ENCODE data around the gene DLGAP1.

The DLGAP1 gene

DNA sequence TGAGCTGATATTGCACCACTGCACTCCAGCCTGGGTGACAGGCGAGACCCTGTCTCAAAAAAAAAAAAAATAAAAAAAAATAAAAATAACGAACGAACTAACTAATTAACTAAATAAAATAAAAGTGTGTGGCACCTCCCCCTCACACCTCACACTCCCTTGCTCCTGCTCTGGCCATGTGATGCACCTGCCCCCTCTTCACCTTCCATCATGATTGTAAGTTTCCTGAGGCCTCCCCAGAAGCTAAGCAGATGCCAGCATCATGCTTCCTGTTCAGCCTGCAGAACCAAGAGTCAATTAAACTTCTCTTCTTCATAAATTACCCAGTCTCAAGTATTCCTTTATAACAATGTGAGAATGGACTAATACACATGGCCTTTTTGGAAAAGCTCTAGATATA, 773.0 kb downstream of the DLGAP1 start:
- H3K27me3 ChIP-seq (ENCODE audit: insufficient read depth, low read depth, severe bottlenecking) = no peaks in the 10 kb centered on the region
- no peaks in the 10 kb centered on the region for H3K36me3 ChIP-seq
- TF ChIP-seq CTCF (IDR thresholded peaks at IDR 0.05; ENCODE audit: low read depth, low read length) = no peak
- no peak overlapping the region for H3K27ac ChIP-seq
- no peak overlapping the region for H3K4me3 ChIP-seq (ENCODE audit: low read depth, low read length)
- peaks cover 6% of the 10 kb centered on the region for H3K9me3 ChIP-seq (ENCODE audit: severe bottlenecking)
- no peak for DNase-seq

DNA sequence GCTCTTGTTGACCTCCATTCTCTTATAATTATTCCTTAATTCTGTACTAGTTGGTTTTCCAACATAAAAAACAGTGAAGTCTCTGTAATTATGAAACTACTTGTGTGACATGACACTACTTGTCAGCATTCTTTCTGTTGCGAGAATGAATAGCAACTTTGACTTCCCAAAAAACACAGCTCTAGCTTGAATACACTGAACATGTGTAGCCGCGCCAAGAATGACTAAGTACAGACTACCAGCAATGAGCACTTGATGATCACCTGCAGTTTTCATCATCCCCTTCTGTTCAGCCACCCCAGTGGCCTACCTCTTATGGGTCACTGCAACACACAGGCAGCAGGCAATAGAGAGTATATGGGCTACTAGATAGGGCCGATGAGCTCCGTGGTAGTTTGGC, 775.9 kb downstream of the DLGAP1 start:
- Histone ChIP-seq H3K27ac (no peak overlapping the region), H3K9me3 (ENCODE audit: severe bottlenecking) (no peaks in the 10 kb centered on the region), H3K36me3 (no peaks in the 10 kb centered on the region), H3K4me3 (ENCODE audit: low read depth, low read length) (no peak overlapping the region), H3K27me3 (ENCODE audit: insufficient read depth, low read depth, severe bottlenecking) (no peaks in the 10 kb centered on the region)
- TF ChIP-seq CTCF (IDR thresholded peaks at IDR 0.05; ENCODE audit: low read depth, low read length) = no peak
- DNase-seq = no peak

DNA sequence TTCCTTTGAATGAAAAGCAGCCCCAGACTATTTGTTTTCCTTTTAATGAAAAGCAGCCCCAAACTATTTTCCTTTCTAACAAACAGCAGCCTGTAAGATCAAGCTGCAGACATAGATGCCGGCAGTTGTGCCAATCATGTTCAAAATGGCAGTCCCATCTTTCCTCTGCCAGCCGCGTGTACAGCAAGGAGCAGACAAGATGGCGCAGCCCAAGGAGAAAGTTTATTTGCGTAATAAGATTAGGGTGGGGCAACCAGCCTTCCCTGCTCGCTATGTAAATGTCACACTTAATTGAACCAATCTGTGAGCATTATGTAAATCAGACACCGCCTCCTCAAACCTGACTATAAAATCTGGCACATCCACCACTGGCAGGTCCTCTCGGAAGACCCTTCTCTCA, 779.1 kb downstream of the DLGAP1 start:
- no peaks in the 10 kb centered on the region for H3K27me3 ChIP-seq (ENCODE audit: insufficient read depth, low read depth, severe bottlenecking)
- TF ChIP-seq CTCF (IDR thresholded peaks at IDR 0.05; ENCODE audit: low read depth, low read length) = no peak
- no peak overlapping the region for H3K4me3 ChIP-seq (ENCODE audit: low read depth, low read length)
- H3K27ac ChIP-seq = no peak overlapping the region
- no peak for DNase-seq
- H3K9me3 ChIP-seq (ENCODE audit: severe bottlenecking) = no peaks in the 10 kb centered on the region
- no peaks in the 10 kb centered on the region for H3K36me3 ChIP-seq

- Histone ChIP-seq H3K27me3 (ENCODE audit: insufficient read depth, low read depth, severe bottlenecking) (no peaks in the 10 kb centered on the region), H3K4me3 (ENCODE audit: low read depth, low read length) (no peak overlapping the region), H3K36me3 (no peaks in the 10 kb centered on the region), H3K27ac (no peak overlapping the region), H3K9me3 (ENCODE audit: severe bottlenecking) (no peaks in the 10 kb centered on the region)
- DNase-seq = no peak
- TF ChIP-seq CTCF (IDR thresholded peaks at IDR 0.05; ENCODE audit: low read depth, low read length) = no peak
Measured at GRCh38 chr18:3675446-3675845, 779.7 kb downstream of the DLGAP1 start.

GRCh38 chr18:3671176-3671575, 783.9 kb downstream of the DLGAP1 start:
- no peak for TF ChIP-seq CTCF (IDR thresholded peaks at IDR 0.05; ENCODE audit: low read depth, low read length)
- Histone ChIP-seq H3K27ac (no peak overlapping the region), H3K27me3 (ENCODE audit: insufficient read depth, low read depth, severe bottlenecking) (no peaks in the 10 kb centered on the region), H3K9me3 (ENCODE audit: severe bottlenecking) (no peaks in the 10 kb centered on the region), H3K36me3 (no peaks in the 10 kb centered on the region), H3K4me3 (ENCODE audit: low read depth, low read length) (no peak overlapping the region)
- DNase-seq = no peak

- H3K4me3 ChIP-seq (ENCODE audit: low read depth, low read length) = no peak overlapping the region
- no peaks in the 10 kb centered on the region for H3K27me3 ChIP-seq (ENCODE audit: insufficient read depth, low read depth, severe bottlenecking)
- no peaks in the 10 kb centered on the region for H3K36me3 ChIP-seq
- H3K9me3 ChIP-seq (ENCODE audit: severe bottlenecking) = no peaks in the 10 kb centered on the region
- DNase-seq = no peak
- no peak overlapping the region for H3K27ac ChIP-seq
- TF ChIP-seq CTCF (IDR thresholded peaks at IDR 0.05; ENCODE audit: low read depth, low read length) = no peak
Measured at GRCh38 chr18:3669376-3669775, 785.7 kb downstream of the DLGAP1 start.

Measured in WERI-Rb-1 (cell line).